Stimulated activated CD4-positive, alpha-beta T cell treated with anti-CD3 and anti-CD28 coated beads, Interleukin-12 subunit alpha, Interleukin-12 subunit beta, amount 100 ng/mL, for 24 hours (primary cell): ENCODE data around the gene ST7.

Experiments used
- DNase-seq, 2 experiments: peaks; one replicate each; pipeline ENCODE4 v3.0.0-alpha.2; 2020; ENCODE audit warnings: low read depth in 2 of 2

The ST7 gene

DNA sequence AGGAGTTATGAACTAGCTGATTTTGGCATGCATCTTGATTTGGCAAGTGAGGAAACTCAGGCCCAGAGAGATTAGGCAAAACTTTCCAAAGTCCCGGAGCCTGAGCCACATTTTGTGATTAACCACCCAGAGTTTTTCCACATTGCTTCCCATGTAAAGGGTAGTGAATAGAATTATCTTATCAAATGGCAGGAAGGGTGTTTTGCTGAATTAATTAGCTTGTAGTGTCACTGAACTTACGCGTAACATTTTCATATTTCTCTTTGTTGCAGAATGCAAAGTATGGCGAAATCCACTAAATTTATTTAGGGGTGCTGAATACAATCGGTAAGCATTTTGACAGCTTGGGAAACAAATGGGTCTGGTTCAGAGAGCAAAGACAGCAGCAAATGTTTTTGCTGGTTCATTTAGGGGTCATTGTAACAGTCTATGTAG lies 176.2 kb downstream of the ST7 start:
- no peak for DNase-seq

DNA sequence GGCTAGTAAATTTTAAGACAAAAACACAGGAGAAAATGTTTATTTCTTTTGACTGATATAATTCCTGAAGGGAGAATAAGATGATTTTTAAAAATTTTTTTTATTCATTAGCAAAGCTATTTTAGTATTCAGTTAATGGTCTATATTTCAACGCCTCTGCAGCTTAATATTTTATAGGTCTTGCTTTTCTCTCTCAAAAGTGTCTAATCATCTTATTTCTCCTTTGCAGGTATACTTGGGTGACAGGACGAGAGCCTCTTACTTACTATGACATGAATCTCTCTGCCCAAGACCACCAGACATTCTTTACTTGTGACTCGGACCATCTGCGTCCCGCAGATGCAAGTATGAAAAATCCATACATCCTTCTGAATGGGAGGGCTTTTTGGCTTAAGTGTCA lies 177.0 kb downstream of the ST7 start:
- no peak for DNase-seq

DNA sequence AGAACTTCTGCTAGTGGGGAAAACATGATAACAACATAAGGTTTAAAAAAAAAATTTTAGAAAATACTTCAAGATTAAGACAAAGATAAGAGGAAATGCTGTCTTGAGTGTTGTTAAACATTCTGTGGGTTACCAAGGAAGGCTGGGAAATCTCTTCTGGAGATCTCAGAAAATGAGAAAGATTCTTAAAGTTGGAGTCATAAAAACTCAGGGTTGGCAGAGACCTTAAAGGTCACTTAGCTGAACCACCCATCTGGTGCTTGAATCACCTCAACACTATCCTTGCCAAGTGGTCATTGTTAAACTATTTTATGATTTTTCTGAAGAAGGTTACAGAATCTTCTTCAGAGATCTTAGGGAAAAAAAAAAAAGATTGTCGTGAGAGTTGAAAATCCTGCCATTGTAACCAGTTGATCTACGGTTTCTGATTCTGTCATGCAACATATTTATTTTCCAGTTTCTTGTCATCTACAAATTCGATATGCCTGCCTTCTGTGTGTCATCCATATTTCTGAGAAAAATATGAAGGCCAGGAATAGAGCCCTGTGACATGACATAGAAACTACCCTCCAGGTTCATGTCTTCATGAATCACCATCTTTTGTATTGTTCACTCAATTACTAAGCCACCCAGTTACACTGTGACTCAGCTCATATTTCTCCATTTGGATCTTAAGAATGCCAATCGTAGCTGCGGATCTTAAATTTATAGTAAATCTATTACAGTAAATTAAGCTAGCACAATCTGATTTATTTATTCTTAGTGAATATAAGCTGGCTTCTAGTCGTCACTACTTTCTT lies 179.2 kb downstream of the ST7 start:
- no peak for DNase-seq

DNA sequence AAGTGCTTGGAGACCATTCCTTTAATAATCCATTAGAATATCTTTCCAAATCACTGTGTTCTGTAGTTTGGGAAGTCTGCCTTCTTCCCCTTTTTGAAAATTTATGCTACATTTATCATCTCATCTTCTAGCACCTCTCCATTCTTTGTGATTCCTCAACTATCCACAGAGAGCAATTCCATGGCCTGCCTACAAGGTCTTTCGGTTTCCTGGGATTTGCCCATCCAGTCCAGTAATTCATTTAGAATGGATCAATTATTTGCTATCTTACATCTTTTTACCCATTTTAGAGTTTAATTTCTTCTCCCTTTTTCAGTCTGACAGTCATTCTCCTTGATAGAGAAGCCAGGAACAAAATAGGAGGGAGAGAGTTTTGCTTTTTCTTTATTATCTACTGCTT lies 179.8 kb downstream of the ST7 start:
- no peak for DNase-seq

DNA sequence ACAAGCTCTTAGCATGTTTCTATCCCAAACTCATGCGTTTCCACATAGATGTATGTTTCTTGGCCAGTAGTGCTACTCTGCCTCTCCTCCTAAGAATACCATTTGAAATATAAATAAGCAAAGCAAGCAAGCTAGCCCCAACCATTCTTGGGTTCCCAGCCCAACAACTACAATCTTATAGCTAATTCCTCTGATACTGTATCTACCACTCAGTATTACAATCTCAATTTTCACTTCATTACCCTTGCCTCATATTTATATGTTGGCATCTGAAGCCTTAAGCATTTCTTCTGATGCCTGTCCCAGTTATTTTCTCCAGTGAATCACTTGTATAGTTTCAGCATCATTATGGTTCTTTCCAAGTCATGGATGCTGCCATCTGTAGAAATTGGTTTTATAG lies 181.1 kb downstream of the ST7 start:
- DNase-seq = no peak

DNA sequence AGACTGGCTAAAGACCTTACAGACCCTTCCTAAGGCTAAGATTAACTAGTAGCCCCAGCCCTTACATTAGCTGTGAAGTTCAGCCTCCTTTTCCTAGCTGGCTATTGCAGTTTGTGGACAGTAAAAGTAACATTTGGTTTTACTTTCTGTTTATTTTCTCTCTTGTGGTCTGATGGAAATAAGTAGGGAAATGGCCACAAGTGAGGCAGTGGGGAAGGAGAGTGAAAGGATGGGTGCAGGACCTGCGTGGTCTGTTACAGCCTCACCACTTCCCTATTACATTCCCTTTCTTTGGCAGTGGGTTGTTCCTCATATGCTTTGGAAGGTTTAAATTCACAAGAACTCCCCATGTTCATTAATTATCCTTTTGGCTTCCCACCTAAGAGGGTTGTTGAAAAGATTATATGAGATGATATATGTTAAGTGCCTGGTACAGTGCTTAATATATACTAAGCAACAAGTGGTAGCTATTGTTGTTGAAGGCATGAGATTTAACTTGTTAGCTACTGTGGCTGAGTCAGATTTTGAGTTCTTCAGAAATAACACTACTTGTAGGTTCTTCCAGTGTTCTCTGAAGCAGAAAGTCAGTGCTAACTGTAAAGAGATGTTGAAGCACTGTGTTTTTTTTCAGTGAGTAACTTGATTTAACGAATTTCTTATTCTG lies 181.7 kb downstream of the ST7 start:
- DNase-seq = no peak

DNA sequence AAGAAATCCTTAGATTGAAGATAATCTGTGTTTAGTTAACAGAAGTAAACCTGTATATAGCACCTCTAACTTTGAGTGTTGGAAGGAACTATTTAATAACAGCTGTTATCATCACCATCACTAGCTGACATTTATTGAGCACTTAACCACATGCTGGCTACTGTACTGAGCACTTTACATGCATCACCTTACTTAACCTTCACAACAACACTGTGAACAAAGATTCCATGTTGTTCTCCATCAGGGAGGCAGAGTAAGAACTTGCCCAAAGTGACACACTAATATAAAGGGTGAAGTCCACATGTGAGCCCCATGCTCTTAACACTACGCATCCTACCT lies 182.2 kb downstream of the ST7 start:
- no peak for DNase-seq

DNA sequence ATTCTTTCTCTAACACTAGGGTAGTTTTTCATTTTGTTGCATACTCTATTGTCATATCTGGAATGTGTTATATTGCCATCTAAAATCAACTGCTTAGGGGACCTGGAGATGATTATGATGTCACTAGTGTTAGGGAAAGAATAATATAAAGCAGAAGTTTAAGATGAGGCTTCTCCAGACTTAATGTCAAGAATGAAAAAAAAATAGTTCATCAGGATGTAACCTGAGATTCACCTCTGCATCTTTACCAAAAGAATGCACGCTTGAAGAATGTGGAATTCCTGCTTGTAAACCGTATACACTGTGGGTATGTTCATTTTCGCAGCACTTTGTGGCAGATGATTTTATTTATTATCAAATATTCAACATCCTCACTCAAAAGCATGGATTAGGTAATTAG lies 184.6 kb downstream of the ST7 start:
- no peak for DNase-seq

DNA sequence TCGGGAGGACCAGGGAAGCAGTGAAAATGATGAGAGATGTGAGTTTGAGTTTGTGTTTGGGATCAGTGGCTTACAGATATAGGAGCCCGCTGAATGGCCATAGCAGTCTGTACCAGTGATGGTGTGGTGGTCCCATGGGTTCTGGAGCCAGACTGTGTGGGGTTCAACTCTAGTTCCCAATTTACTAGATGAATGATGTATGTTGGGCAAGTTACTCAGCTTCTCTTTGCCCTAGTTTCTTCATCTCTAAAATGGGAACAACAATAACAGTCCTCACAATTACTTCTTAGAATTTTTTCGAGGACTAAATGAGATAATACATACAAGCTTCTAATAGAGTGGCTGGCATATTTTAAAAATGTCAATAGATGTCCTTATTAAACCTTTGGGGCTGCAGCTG lies 185.2 kb downstream of the ST7 start:
- no peak for DNase-seq

DNA sequence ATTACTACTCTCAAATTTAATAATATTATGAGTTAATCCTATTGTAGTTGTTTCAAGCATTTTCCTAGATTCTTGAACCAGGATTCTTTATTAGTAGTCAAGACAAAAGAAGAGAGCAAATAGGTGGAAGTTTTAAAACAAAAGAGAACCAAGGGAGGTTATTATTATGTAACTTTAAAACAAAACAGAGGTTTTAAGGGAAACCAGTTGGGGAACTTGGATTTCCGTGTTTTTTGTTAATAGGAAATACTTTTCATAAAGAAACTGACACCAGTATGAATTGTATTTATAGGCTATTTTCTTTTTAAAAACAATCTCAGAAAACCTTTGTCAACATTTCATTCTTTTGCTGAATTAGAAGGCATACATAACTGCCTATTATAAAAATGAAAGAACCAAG lies 185.7 kb downstream of the ST7 start:
- DNase-seq = no peak

DNA sequence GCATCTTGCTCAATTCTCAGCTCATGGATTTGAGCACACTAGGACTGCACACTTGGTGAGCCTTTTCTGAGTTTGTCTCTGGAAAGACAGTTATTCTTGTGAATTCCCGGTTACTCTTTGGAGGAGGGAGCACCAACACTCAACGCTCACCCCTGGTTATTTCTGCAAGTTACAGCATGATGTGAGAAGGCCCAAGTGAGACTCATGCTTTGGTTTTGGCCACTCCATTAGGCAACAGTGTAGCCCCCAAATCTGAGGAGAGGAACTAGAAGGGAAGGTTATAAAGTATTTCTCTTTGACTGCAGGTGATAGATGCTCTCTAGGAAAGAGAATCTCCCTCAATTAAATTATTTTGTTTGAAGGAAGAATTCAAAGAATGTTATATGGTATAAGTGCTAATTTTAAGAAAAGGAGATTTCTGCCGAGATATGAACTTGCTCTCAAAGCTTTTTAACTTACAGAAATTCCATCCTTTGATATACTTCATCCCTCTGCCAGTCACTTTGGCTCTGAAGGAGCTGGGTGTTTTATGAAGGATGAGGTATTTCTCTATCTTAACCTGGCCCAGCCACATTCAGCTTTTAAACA lies 186.2 kb downstream of the ST7 start:
- no peak for DNase-seq

DNA sequence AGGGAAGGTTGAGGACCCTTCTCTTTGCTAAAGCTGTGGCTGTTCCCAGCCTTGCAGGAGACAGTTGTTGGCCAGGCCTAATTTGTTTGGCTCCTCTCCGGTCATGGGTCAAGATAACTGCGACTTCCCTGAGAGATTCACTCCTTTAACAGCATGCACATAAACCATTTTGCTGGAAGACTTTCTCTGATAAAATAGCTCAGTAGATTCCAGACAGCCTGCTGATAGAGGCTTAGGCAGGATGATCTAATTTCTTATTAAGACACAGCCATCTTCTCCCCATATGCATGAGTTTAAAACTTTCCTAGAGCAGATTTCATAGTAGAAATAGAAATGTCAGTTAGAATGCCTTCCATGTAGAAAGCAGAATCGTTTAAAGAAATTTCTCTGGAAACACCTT lies 187.6 kb downstream of the ST7 start:
- no peak for DNase-seq

DNA sequence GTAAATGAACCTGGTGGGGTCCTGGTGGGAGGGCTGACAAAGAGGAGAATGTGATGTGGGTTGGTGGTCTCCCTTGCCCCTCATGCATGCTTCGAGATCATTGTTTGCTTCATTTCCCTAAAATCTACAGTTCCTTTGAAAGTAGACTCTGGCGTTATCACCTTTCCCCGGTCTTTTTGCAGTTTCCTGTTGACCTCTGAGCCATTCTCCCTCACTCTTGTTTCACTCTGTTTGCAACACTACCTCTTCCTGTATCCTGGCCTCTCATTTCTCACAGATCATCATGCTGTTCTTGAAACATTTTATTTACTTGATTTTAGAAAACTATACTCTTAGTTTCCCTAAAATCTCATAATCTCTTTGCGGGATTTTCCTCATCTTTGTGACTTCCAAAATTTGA lies 189.8 kb downstream of the ST7 start:
- no peak for DNase-seq

DNA sequence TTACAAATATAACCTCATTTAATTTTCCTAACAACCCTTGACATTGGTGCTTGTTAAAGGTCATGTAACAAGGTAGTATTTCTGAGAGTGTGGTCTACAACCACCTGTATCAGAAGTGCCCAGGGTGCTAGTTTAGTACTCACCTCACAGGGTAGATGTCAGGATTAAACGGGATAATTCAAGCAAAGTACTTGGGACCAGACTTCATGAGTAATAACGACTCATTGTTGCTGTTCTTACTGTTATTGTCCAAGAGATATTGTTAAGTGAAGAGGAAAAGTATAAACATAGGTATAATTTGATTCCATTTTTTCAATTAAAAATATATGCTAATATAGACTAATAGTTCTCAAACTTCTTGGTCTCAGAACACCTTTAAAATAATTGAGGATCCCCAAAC lies 190.3 kb downstream of the ST7 start:
- DNase-seq = no peak

DNA sequence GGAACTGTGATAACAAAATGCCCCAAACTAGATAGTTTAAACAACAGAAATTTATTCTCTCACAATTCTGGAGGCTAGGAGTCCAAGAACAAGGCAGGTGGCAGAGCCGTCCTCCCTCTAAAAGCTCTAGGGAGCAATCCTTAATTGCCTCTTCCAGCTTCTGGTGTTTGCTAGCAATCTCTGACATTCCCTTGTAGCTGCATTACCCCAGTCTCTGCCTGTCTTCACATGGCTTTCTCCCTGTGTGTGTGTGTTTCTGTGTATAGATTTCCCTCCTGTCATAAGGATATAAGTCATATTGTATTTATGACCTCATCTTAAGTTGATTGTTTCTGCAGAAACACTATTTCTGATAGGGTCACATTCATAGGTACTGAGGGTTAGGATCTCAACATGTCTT lies 192.0 kb downstream of the ST7 start:
- DNase-seq = no peak

DNA sequence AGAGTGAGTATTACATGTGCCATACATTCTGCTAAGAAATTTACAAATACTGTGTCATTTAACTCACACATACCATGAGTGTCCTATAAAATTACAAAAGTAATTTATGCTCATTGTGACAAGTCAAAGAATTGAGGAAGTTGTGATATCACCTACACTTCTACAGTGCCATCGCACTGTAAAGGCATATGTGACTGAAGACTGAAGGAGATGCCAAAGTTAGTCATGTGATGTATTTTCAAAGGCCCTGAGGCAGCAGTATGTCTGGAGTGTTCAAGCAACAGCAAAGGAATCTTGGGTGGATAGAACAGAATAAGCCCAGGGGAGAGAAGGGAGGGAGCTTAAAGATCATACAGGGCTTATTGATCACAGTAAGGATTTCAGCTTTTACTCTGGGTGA lies 192.8 kb downstream of the ST7 start:
- no peak for DNase-seq

DNA sequence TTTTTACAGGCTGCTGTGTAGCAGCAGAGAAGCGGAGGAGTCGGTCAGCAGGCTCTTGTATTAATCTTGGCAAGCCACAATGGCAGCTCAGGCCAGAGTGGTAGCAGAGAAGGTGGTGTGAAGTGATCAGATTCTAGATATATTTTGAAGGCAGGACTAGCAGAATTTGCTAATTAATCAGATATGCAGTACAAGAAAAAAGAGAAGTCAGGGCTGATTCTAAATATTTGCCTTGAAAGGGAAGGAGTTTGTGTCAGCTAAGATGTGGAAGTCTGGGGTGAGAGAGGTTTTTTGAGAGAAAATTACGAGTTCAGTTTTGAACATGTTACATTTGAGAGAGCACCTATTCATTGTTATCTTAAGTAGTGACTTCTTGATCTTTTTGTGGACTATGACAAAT lies 193.2 kb downstream of the ST7 start:
- no peak for DNase-seq

DNA sequence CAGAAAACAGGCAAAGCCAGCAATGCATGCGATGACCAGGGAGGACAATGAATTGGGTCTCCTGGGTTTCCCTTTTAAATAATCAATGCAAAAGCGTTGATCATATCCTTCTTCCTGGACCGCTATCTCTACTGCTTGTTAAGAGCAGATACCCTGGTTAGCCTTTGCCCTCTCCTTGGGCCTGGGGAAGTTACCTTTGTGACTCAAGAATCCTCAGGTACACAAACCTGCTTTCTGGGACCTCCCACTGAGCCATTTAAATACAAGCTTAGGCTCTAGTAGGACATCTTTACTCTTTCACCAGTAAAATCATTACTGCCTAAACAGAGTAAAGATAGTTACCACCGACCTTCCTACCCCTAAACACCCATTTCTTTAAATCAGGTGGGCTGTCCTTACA lies 195.7 kb downstream of the ST7 start:
- DNase-seq = no peak

DNA sequence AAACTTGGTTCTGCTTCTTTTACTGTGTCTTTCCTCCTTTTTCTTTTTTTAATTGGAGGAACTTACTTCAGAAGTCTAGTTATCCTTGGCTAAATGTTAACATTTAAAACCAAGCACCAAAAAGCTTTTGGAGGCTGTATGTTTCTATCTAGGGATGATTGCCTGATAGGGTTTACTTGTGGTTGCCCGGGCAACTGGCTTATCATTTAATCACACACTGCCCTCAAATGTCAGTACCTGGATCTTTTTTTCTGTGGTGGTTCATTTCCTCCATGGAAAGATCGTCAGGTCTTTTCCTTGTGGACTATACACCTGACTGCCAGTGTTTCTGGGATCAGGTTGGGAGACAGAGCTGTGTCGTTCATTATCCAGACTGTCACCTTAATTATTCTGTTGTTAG lies 196.4 kb downstream of the ST7 start:
- DNase-seq = no peak

DNA sequence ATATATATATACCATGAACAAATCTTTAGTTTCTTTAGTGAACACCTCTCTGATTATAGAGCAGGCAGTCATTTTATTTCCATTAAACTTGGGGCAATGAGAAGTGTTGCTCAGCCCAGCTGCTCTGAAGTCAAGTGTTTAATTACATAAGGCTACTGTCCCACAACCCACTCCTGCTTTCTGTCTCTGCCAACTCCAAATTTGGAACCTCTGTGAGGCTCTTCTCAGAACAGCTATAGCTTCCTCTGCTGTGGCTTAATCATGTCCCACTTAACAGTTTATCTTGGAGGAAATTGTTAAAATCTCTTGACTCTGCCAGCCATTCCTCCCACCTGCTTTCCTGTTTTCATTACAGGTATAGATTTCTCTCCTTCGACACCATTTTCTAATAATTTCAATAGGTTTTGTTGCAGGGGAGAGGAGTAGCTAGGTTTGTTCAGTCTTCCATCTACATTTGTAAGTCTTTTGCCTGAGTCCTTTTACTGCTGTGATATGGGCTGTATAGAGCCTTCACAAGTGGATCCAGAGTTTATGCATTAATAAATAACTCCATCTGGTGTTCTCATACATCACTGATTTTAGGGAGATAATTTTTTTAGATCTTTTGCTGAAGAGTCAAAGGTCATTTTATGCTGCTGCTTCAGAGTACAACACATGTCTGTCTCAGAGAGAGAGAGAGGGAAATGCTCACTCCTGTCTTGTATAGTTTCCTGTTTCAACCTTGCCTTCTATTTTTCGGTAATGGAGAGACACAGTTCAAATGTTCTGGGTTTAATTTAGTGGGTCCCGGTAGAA lies 199.1 kb downstream of the ST7 start:
- no peak for DNase-seq

DNA sequence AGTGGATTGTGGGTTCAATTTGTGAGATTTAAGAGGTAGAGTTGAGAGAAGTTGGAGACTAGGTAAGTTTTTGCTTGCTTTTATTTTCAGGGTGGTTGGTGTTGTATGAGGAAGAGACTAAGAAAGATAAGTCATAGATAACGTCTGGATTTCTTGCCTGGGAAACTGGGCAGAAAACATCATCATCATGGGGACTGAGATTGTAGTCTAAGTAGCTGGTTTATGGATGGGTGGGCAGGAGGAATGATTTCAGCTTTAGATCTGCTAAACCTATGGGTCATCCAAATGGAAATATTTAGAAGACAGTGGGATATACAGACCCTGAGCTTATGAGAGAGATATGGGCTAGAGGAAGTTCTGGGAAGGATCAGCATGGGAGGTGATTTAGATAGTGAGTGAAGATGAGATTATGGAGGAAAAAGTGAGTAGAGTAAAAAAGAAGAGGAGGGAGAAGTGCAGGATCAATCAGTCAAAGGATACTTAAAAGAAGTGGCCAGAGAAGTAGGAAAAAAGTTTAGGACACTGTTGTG lies 199.8 kb downstream of the ST7 start:
- no peak for DNase-seq

DNA sequence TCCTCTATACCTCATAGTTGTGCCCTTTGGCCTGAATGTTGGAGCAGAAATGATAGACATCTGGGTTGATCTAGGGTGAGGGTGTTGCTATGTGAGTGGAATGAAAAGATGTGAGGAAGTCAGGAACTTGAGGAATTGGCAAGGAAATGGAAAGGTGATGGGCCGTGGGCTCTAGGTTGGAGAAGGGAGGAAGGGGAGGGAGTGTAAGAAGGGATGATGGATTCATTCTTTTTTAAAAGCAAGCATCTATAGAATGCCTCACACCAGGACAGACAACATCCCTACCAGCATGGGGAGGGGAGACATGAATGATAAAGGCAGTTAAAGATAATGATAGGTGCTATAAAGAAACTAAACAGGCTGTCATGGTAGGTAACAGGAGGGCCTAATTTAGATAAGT lies 201.4 kb downstream of the ST7 start:
- no peak for DNase-seq
